ENCODE measurements around the gene RNF123.

RNF123 gene

GRCh38 chr3:49689046-49689907 is at the start of gene RNF123, which contains the start of gene MST1:
Gene RNF123 (plus strand): TSS chr3:49689557. CDS start chr3:49691166, 1,609 bp downstream.
Gene MST1 (minus strand): TSS chr3:49689474. CDS start chr3:49688691, 783 bp downstream.
- no peak for DNase-seq

GRCh38 chr3:49641292-49641691 is 48.1 kb upstream of the RNF123 start:
- DNase-seq, result no peak

DNA sequence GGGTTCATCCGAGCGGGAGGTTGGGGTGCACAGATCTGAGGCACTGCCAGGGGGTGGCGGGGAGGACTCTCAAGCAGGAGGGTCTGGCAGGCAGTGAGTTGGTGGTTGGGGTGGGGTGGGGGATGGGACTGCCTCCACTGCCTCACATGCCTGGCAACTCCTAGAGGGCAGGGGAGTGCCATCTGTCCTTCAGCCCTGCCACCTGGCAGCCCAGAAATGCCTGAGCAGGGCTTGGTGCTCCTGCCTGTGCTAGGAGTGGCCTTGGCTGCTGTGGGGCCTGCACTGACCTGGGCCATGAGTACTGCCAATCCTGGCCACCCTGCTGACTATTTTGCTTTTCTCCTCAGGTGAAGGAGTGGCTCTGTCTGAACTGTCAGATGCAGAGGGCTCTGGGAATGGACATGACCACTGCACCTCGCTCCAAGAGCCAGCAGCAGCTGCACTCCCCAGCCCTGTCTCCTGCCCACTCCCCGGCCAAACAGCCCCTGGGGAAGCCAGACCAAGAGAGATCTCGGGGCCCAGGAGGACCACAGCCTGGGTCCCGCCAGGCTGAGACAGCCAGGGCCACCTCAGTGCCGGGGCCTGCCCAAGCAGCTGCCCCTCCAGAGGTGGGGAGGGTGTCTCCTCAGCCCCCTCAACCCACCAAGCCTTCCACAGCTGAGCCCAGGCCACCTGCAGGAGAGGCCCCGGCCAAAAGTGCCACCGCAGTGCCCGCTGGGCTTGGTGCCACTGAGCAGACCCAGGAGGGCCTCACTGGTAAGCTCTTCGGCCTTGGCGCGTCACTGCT is 47.2 kb upstream of the RNF123 start:
- no peak for DNase-seq

GRCh38 chr3:49642708-49643145 is 46.6 kb upstream of the RNF123 start:
- DNase-seq, result no peak

- DNase-seq, result no peak
Observed at GRCh38 chr3:49644684-49645083, 44.7 kb upstream of the RNF123 start.

- DNase-seq, result no peak
Observed at GRCh38 chr3:49646236-49646635, 43.1 kb upstream of the RNF123 start.

- no peak for DNase-seq
Observed at GRCh38 chr3:49647741-49648140, 41.6 kb upstream of the RNF123 start.

GRCh38 chr3:49648354-49649019 is 40.9 kb upstream of the RNF123 start:
- DNase-seq, result no peak

DNA sequence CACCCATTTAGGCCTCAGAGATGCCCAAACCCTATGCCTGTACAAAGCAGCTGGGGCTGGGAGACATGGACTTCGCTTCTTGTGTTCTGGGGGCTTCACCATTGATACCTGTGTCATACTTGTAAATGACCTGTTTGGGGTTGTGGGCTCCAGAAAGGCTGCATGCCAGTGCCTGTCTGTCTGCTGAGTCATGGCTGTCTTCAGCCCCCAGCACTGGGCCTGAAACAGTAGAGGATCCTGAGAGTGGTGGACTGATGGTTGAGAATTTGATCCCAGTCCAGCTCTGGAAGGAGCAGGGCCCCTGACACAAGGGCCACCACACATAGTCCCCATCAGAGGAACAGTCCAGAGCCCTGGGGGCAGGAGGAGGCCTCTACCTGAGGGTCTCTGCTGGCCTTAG is 39.8 kb upstream of the RNF123 start:
- no peak for DNase-seq

- no peak for DNase-seq
Observed at GRCh38 chr3:49650177-49650576, 39.2 kb upstream of the RNF123 start.

DNA sequence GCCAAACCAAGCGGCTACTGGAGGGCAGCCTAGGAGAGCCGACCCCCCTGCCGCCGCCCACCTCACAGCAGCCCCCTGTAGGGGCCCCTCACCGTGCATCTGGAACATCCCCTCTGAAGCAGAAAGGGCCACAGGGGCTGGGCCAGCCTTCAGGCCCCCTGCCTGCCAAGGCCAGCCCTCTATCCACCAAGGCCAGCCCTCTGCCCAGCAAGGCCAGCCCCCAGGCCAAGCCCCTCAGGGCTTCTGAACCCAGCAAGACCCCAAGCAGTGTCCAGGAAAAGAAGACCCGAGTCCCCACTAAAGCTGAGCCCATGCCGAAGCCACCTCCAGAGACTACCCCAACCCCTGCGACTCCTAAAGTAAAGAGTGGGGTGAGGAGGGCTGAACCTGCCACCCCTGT is 38.7 kb upstream of the RNF123 start:
- DNase-seq, result no peak

GRCh38 chr3:49652218-49652902 is 37.0 kb upstream of the RNF123 start:
- DNase-seq, result no peak

GRCh38 chr3:49652903-49653415 is 36.4 kb upstream of the RNF123 start:
- no peak for DNase-seq

DNA sequence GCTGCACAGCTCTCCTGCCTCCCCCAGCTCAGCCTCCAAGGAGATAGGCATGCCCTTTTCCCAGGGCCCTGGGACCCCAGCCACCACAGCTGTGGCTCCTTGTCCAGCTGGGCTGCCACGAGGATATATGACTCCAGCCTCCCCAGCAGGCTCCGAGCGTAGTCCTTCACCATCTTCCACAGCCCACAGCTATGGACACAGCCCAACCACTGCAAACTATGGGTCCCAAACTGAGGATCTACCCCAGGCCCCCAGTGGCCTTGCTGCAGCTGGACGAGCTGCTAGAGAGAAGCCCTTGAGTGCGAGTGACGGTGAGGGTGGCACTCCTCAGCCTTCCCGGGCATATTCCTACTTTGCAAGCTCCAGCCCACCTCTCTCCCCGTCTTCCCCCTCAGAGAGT is 35.7 kb upstream of the RNF123 start:
- no peak for DNase-seq

DNA sequence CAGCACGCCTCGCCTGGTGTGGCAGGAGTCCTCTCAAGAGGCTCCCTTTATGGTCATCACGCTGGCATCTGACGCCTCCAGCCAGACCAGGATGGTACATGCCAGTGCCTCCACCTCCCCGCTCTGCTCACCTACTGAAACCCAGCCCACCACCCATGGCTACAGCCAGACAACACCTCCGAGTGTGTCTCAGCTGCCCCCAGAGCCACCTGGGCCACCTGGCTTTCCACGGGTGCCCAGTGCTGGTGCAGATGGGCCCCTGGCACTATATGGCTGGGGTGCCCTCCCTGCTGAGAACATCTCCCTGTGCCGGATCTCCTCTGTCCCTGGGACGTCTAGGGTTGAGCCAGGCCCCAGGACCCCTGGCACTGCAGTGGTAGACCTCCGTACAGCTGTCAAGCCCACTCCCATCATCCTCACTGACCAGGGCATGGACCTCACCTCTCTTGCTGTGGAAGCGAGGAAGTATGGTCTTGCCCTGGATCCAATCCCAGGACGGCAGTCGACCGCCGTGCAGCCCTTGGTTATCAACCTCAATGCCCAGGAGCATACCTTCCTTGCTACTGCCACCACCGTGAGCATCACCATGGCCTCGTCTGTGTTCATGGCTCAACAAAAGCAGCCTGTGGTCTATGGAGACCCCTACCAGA is 35.1 kb upstream of the RNF123 start:
- DNase-seq, result no peak

GRCh38 chr3:49654955-49655556 is 34.3 kb upstream of the RNF123 start:
- no peak for DNase-seq

DNA sequence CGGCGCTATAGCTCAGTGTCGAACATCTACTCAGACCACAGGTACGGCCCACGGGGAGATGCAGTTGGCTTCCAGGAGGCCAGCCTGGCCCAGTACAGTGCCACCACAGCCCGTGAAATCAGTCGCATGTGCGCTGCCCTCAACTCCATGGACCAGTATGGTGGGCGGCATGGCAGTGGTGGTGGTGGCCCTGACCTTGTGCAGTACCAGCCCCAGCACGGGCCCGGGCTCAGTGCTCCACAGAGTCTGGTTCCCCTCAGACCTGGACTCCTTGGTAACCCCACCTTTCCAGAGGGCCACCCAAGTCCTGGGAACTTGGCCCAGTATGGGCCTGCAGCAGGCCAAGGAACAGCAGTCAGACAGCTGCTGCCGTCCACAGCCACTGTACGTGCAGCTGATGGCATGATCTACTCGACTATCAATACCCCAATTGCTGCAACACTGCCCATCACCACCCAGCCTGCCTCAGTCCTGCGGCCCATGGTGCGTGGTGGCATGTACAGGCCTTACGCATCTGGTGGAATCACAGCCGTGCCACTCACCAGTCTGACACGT is 33.5 kb upstream of the RNF123 start:
- DNase-seq, result no peak

DNA sequence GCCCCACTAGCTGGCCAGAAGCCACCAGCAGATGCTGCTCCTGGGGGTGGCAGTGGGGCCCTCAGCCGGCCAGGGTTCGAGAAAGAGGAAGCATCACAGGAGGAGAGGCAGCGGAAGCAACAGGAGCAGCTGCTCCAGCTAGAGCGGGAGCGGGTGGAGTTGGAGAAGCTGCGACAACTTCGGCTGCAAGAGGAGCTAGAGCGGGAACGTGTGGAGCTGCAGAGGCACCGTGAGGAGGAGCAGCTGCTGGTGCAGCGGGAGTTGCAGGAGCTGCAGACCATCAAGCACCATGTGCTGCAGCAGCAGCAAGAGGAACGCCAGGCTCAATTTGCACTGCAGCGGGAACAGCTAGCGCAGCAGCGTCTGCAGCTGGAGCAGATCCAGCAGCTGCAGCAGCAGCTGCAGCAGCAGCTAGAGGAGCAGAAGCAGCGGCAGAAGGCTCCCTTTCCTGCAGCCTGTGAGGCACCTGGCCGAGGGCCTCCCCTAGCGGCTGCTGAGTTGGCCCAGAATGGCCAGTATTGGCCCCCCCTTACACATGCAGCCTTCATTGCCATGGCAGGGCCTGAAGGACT is 32.7 kb upstream of the RNF123 start:
- peak; percentile 40 for DNase-seq

DNA sequence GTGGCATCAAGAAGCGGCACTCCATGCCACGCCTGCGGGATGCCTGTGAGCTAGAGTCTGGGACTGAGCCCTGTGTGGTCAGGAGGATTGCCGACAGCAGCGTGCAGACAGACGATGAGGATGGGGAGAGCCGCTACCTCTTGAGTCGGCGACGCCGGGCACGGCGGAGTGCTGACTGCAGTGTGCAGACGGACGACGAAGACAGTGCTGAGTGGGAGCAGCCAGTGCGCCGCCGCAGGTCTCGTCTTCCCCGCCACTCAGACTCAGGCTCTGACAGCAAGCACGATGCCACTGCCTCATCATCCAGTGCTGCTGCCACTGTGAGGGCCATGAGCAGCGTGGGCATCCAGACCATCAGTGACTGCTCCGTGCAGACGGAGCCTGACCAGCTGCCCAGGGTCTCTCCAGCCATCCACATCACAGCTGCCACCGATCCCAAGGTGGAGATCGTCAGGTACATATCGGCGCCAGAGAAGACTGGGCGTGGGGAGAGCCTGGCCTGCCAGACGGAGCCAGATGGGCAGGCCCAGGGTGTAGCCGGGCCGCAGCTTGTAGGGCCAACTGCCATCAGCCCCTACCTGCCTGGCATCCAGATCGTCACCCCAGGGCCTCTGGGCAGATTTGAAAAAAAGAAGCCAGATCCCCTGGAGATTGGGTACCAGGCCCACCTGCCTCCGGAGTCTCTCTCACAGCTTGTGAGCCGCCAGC is 32.0 kb upstream of the RNF123 start:
- no peak for DNase-seq

GRCh38 chr3:49658711-49659110 is 30.6 kb upstream of the RNF123 start:
- DNase-seq, result no peak
